Measurements from ENCODE around the gene ZFR2.

- no peak for TF ChIP-seq CTCF (IDR thresholded peaks at IDR 0.05)
- TF ChIP-seq POLR2AphosphoS5 (IDR thresholded peaks at IDR 0.05; ENCODE audit: insufficient read depth in 1 of 2, low read depth in 1 of 2): no peak
- TF ChIP-seq POLR2A (IDR thresholded peaks at IDR 0.05): no peak
These were observed 94.9 kb downstream of the ZFR2 start for GRCh38 chr19:3773814-3774515.
